WTC11 (cell line): ENCODE data around the gene DCTPP1. TPM values are rescaled to one million over a fixed set of nuclear protein-coding genes. Genes with fewer than 3 reads are reported as not detected.

Experiments
- ATAC-seq: fragments of 200-7000 bp; cut with Tn5 transposase; 2 replicates; pipeline ENCODE4 v1.10.0; 2021; ENCODE audit warnings: mild to moderate bottlenecking, moderate library complexity
- CTCF ChIA-PET: fragments of 300-600 bp; sonication (Branson Sonifier 250); formaldehyde crosslinking; loops from one replicate; lab custom pipeline; 2021; ENCODE audit warnings: antibody characterized with exemption; lab: Charles Lee
- POLR2A ChIA-PET: fragments of 350-600 bp; sonication (Branson Sonifier 250); formaldehyde crosslinking; loops from one replicate; lab custom pipeline; 2021; ENCODE audit warnings: antibody characterized with exemption; lab: Charles Lee
- DNase-seq: peaks from one replicate; pipeline ENCODE4 v3.0.0; 2021; ENCODE audit warnings: low spot score
- H3K27ac Mint-ChIP-seq: 2 replicates; pipeline ENCODE4 v1.8.0; 2021; ENCODE audit warnings: mixed read lengths
- H3K27me3 Mint-ChIP-seq: 2 replicates; pipeline ENCODE4 v1.8.0; 2021; ENCODE audit warnings: low read depth, mild to moderate bottlenecking, moderate library complexity, mixed read lengths
- H3K36me3 Mint-ChIP-seq: 2 replicates; pipeline ENCODE4 v1.8.0; 2021; ENCODE audit warnings: mixed read lengths
- H3K4me1 Mint-ChIP-seq: 2 replicates; pipeline ENCODE4 v1.8.0; 2022; ENCODE audit warnings: mixed read lengths
- H3K4me3 Mint-ChIP-seq: 2 replicates; pipeline ENCODE4 v1.8.0; 2021; ENCODE audit warnings: mild to moderate bottlenecking, moderate library complexity, mixed read lengths
- H3K9me3 Mint-ChIP-seq: 2 replicates; pipeline ENCODE4 v1.8.0; 2021; ENCODE audit warnings: mixed read lengths
- ARID4B ChIP-seq: sonication (generic); formaldehyde crosslinking; IDR thresholded peaks from 2 replicates; pipeline ENCODE4 v1.8.0; 2023; ENCODE audit warnings: missing genetic modification reagents, mild to moderate bottlenecking, borderline replicate concordance
- CDX4 ChIP-seq: fragments of 250-450 bp; sonication (Bioruptor Pico); IDR thresholded peaks from 2 replicates; pipeline ENCODE4 v1.9.0; 2021; ENCODE audit warnings: moderate library complexity, mild to moderate bottlenecking, inconsistent platforms, borderline replicate concordance
- CREB1 ChIP-seq: sonication (generic); formaldehyde crosslinking; IDR thresholded peaks from 2 replicates; pipeline ENCODE4 v1.8.0; 2023; ENCODE audit warnings: mild to moderate bottlenecking, missing genetic modification reagents
- CTCF ChIP-seq: fragments of 200-600 bp; IDR thresholded peaks from 2 replicates; pipeline ENCODE4 v1.8.0; 2022; ENCODE audit warnings: antibody characterized with exemption
- ELF4 ChIP-seq: sonication (generic); formaldehyde crosslinking; IDR thresholded peaks from 2 replicates; pipeline ENCODE4 v1.8.1; 2022; ENCODE audit warnings: low read depth, mild to moderate bottlenecking, moderate library complexity, missing genetic modification reagents
- GTF2I ChIP-seq: fragments of 250-450 bp; sonication (Bioruptor Pico); conservative IDR thresholded peaks from 2 replicates; pipeline ENCODE4 v1.4.0; 2021; ENCODE audit warnings: mild to moderate bottlenecking
- MAX ChIP-seq: sonication (generic); formaldehyde crosslinking; IDR thresholded peaks from 2 replicates; pipeline ENCODE4 v1.8.0; 2022; ENCODE audit warnings: mild to moderate bottlenecking, missing genetic modification reagents
- PREB ChIP-seq: sonication (generic); formaldehyde crosslinking; IDR thresholded peaks from 2 replicates; pipeline ENCODE4 v1.8.1; 2022; ENCODE audit warnings: mild to moderate bottlenecking, missing genetic modification reagents, moderate library complexity, borderline replicate concordance
- SMAD3 ChIP-seq: sonication (generic); formaldehyde crosslinking; IDR thresholded peaks from 2 replicates; pipeline ENCODE4 v1.8.0; 2022; ENCODE audit warnings: missing genetic modification reagents, mild to moderate bottlenecking, borderline replicate concordance
- STAT6 ChIP-seq: sonication (generic); formaldehyde crosslinking; conservative IDR thresholded peaks from 2 replicates; pipeline ENCODE4 v1.8.1; 2023; ENCODE audit warnings: mild to moderate bottlenecking, low read depth, missing genetic modification reagents, moderate library complexity
- TCF7 ChIP-seq: sonication (generic); formaldehyde crosslinking; IDR thresholded peaks from 2 replicates; pipeline ENCODE4 v1.8.0; 2022; ENCODE audit warnings: mild to moderate bottlenecking, low read depth, missing genetic modification reagents, moderate library complexity
- TEAD1 ChIP-seq: sonication (generic); formaldehyde crosslinking; IDR thresholded peaks from 2 replicates; pipeline ENCODE4 v1.8.0; 2022; ENCODE audit warnings: mild to moderate bottlenecking, missing genetic modification reagents
- TEAD4 ChIP-seq: sonication (generic); formaldehyde crosslinking; IDR thresholded peaks from 2 replicates; pipeline ENCODE4 v1.8.0; 2022; ENCODE audit warnings: mild to moderate bottlenecking, missing genetic modification reagents
- ZNF423 ChIP-seq: fragments of 250-450 bp; sonication (Bioruptor Pico); IDR thresholded peaks from 2 replicates; pipeline ENCODE4 v2.1.2; 2022; ENCODE audit warnings: mild to moderate bottlenecking, moderate library complexity
- total RNA-seq: library from RNA; stranded (reverse); gene quantifications from 3 replicates; pipeline ENCODE4 v1.2.3, GENCODE V29; 2021
- TF ChIP-seq, protein P1 (sequence below): sonication (generic); formaldehyde crosslinking; IDR thresholded peaks from 2 replicates; pipeline ENCODE4 v1.8.1; 2022; ENCODE audit warnings: low read depth, mild to moderate bottlenecking, moderate library complexity, missing genetic modification reagents, borderline replicate concordance
- TF ChIP-seq, protein P2 (sequence below): sonication (generic); formaldehyde crosslinking; IDR thresholded peaks from 2 replicates; pipeline ENCODE4 v1.8.1; 2022; ENCODE audit warnings: low read depth, missing genetic modification reagents, borderline replicate concordance
- TF ChIP-seq, protein P3 (sequence below): fragments of 250-450 bp; sonication (Bioruptor Pico); IDR thresholded peaks from 2 replicates; pipeline ENCODE4 v1.9.0; 2021; ENCODE audit warnings: mild to moderate bottlenecking

DCTPP1 gene
- total RNA-seq, 1 experiment from 2014 or later = 70.5 TPM

- TF ChIP-seq GTF2I (no peak), SMAD3 (CRISPR knock-in tag) (no peak), CTCF (no peak), ZNF423 (CRISPR knock-in tag) (no peak), ARID4B (no peak)
- TF ChIP-seq, protein P1, sequence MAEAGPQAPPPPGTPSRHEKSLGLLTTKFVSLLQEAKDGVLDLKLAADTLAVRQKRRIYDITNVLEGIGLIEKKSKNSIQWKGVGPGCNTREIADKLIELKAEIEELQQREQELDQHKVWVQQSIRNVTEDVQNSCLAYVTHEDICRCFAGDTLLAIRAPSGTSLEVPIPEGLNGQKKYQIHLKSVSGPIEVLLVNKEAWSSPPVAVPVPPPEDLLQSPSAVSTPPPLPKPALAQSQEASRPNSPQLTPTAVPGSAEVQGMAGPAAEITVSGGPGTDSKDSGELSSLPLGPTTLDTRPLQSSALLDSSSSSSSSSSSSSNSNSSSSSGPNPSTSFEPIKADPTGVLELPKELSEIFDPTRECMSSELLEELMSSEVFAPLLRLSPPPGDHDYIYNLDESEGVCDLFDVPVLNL (CRISPR knock-in tag) = no peak
- TF ChIP-seq, protein P2, sequence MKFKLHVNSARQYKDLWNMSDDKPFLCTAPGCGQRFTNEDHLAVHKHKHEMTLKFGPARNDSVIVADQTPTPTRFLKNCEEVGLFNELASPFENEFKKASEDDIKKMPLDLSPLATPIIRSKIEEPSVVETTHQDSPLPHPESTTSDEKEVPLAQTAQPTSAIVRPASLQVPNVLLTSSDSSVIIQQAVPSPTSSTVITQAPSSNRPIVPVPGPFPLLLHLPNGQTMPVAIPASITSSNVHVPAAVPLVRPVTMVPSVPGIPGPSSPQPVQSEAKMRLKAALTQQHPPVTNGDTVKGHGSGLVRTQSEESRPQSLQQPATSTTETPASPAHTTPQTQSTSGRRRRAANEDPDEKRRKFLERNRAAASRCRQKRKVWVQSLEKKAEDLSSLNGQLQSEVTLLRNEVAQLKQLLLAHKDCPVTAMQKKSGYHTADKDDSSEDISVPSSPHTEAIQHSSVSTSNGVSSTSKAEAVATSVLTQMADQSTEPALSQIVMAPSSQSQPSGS (CRISPR knock-in tag) = no peak
These were observed 42.6 kb upstream of the DCTPP1 start, which contains the start of gene ITGAL (continued) for GRCh38 chr16:30472328-30472942.

- ChIA-PET CTCF (interaction anchor here (2.2 kb wide), 1 partner anchor 145 kb away, joined by 5 read pairs; no protein-coding TSS in a partner anchor), POLR2A (interaction anchor here (0.6 kb wide), 1 partner anchor 34 kb away, joined by 4 read pairs; no protein-coding TSS in a partner anchor)
- no peak for TF ChIP-seq CDX4 (CRISPR knock-in tag)
- TF ChIP-seq CREB1 = no peak
- TF ChIP-seq ELF4 = no peak
- TF ChIP-seq MAX (CRISPR knock-in tag) = no peak
- no peak for TF ChIP-seq TCF7
- TF ChIP-seq, protein P1 (CRISPR knock-in tag) = no peak
- TF ChIP-seq TEAD1 = no peak
- TF ChIP-seq, protein P3, sequence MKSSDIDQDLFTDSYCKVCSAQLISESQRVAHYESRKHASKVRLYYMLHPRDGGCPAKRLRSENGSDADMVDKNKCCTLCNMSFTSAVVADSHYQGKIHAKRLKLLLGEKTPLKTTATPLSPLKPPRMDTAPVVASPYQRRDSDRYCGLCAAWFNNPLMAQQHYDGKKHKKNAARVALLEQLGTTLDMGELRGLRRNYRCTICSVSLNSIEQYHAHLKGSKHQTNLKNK = no peak
- no peak for TF ChIP-seq PREB (CRISPR knock-in tag)
- TF ChIP-seq STAT6 (CRISPR knock-in tag) = no peak
- no peak for TF ChIP-seq TEAD4 (CRISPR knock-in tag)
These were observed 40.8 kb upstream of the DCTPP1 start for GRCh38 chr16:30470632-30470995.

More at GRCh38 chr16:30470632-30470995, 40.8 kb upstream of the DCTPP1 start:
- DNase-seq (no peak), ATAC-seq (no peak)
- Mint-ChIP-seq H3K4me3 (no peak overlapping the region), H3K36me3 (no peaks in the 10 kb centered on the region), H3K4me1 (no peaks in the 10 kb centered on the region), H3K27me3 (peaks cover 7% of the 10 kb centered on the region), H3K9me3 (peaks cover 3% of the 10 kb centered on the region), H3K27ac (no peak overlapping the region)
